ENCODE measurements around the gene YY1. TPM values are rescaled to one million over a fixed set of nuclear protein-coding genes. Genes with fewer than 3 reads are reported as not detected.
A peak's percentile ranks its signal among the peaks of the same experiment; 100 is the strongest.

YY1 gene
- total and polyA plus RNA-seq, 2 of the 8 experiments (the other 6 are each of a cell fraction or from before 2014, with no cell fraction given) = 26.4 to 106 TPM

GRCh38 chr14:100303179-100303578 is 64.2 kb downstream of the YY1 start (continued):
- no peak for TF ChIP-seq CHD7 (IDR thresholded peaks at IDR 0.05; ENCODE audit: insufficient replicate concordance, low read length)
- no peak for TF ChIP-seq GTF2F1 (IDR thresholded peaks at IDR 0.05; ENCODE audit: borderline replicate concordance, low read depth, low read length)
- no peak for TF ChIP-seq SIRT6 (IDR thresholded peaks at IDR 0.05; ENCODE audit: low read length)
- TF ChIP-seq SP4 (IDR thresholded peaks at IDR 0.05; ENCODE audit: low read length) = no peak
- no peak for TF ChIP-seq RFX5 (IDR thresholded peaks at IDR 0.05; ENCODE audit: borderline replicate concordance, low read depth, low read length)
- TF ChIP-seq CTCF (IDR thresholded peaks at IDR 0.05; ENCODE audit: control extremely low read depth in 1 of 3, insufficient read depth in 1 of 3, low read depth in 1 of 3, low read length in 3 of 3) = peak in 2 of 3 experiments; percentile 45 to 57; a peak in 2 of 4 replicates
